Measurements from ENCODE around the gene ENC1.

GRCh38 chr5:74636149-74636548 is 4.4 kb downstream of the ENC1 start:
- TF ChIP-seq CTCF (IDR thresholded peaks at IDR 0.05), result no peak
- no peak for TF ChIP-seq POLR2A (IDR thresholded peaks at IDR 0.05)

All from body of pancreas (tissue), 4 donors.